ENCODE results near the gene IL15RA. TPM values are rescaled to one million over a fixed set of nuclear protein-coding genes. Genes with fewer than 3 reads are reported as not detected.

The IL15RA gene
- total and polyA plus RNA-seq, 2 donors (not counting 3 experiments of a cell fraction or from before 2014, with no cell fraction given) = 18.8 to 20.6 TPM

GRCh38 chr10:5924889-5925288 is 52.5 kb downstream of the IL15RA start:
- Histone ChIP-seq H3K79me2 (ENCODE audit: control insufficient read depth, insufficient read depth, low read length) (no peaks in the 10 kb centered on the region), H3K9ac (replicated peaks; ENCODE audit: extremely low read depth, insufficient read depth, low read length) (no peak overlapping the region), H3K27ac (ENCODE audit: insufficient read depth, low read depth, low read length) (no peak overlapping the region), H2AFZ (ENCODE audit: low read depth, low read length) (no peak overlapping the region), H3K4me3 (replicated peaks in 1 of 3; ENCODE audit: insufficient read depth in 1 of 3, low read depth in 1 of 3, low read length in 3 of 3) (no peak overlapping the region), H3K4me2 (ENCODE audit: insufficient read depth, low read length) (no peak overlapping the region), H3K27me3 (ENCODE audit: control insufficient read depth in 2 of 2, insufficient read depth in 2 of 2, low read length in 2 of 2) (no peaks in the 10 kb centered on the region), H3K9me1 (replicated peaks; ENCODE audit: control insufficient read depth, extremely low read depth, insufficient read depth, low read length) (no peaks in the 10 kb centered on the region), H3K9me3 (replicated peaks; ENCODE audit: control insufficient read depth, insufficient read depth, low read length) (no peaks in the 10 kb centered on the region), H4K20me1 (replicated peaks; ENCODE audit: control insufficient read depth, extremely low read depth, insufficient read depth, low read length) (no peaks in the 10 kb centered on the region), H3K4me1 (ENCODE audit: control insufficient read depth, extremely low read depth, insufficient read depth, low read length) (no peaks in the 10 kb centered on the region), H3K36me3 (ENCODE audit: control insufficient read depth in 2 of 2, extremely low read depth in 1 of 2, insufficient read depth in 2 of 2, low read length in 2 of 2) (peaks cover 18 to 58% of the 10 kb centered on the region in 2 experiments)
- FAIRE-seq = no peak
- no peak for TF ChIP-seq FOS (IDR thresholded peaks at IDR 0.05; ENCODE audit: borderline replicate concordance, insufficient read depth, low read length)
- no peak for TF ChIP-seq MAX (IDR thresholded peaks at IDR 0.05; ENCODE audit: insufficient read depth, insufficient read length)
- TF ChIP-seq POLR2AphosphoS5 (IDR thresholded peaks at IDR 0.05; ENCODE audit: insufficient read depth, low read depth, low read length) = no peak
- no peak for TF ChIP-seq POLR2A (IDR thresholded peaks at IDR 0.05; ENCODE audit: low read depth, low read length)
- no peak for DNase-seq (ENCODE audit: low read depth, low spot score)
- BruUV-seq (replicated peaks) = no TSS peak
- POLR2A ChIA-PET = no interaction called here
- dilution Hi-C loops (cut with MboI; ENCODE audit: extremely low pct_ligation_motif_present, low sequenced_read_pairs) (no loop called here), intact Hi-C loops (cut with micrococcal nuclease) (no loop called here)
- CTCF ChIA-PET = no interaction called here

GRCh38 chr10:5921746-5922145 is 55.6 kb downstream of the IL15RA start:
- Histone ChIP-seq H3K9me3 (replicated peaks; ENCODE audit: control insufficient read depth, insufficient read depth, low read length) (no peaks in the 10 kb centered on the region), H2AFZ (ENCODE audit: low read depth, low read length) (no peak overlapping the region), H3K9ac (replicated peaks; ENCODE audit: extremely low read depth, insufficient read depth, low read length) (no peak overlapping the region), H3K4me2 (ENCODE audit: insufficient read depth, low read length) (no peak overlapping the region), H3K27ac (ENCODE audit: insufficient read depth, low read depth, low read length) (no peak overlapping the region), H3K4me1 (ENCODE audit: control insufficient read depth, extremely low read depth, insufficient read depth, low read length) (no peaks in the 10 kb centered on the region), H3K79me2 (ENCODE audit: control insufficient read depth, insufficient read depth, low read length) (no peaks in the 10 kb centered on the region), H3K9me1 (replicated peaks; ENCODE audit: control insufficient read depth, extremely low read depth, insufficient read depth, low read length) (no peaks in the 10 kb centered on the region), H3K4me3 (replicated peaks in 1 of 3; ENCODE audit: insufficient read depth in 1 of 3, low read depth in 1 of 3, low read length in 3 of 3) (no peak overlapping the region), H4K20me1 (replicated peaks; ENCODE audit: control insufficient read depth, extremely low read depth, insufficient read depth, low read length) (no peaks in the 10 kb centered on the region), H3K36me3 (ENCODE audit: control insufficient read depth in 2 of 2, extremely low read depth in 1 of 2, insufficient read depth in 2 of 2, low read length in 2 of 2) (peaks cover 21 to 67% of the 10 kb centered on the region in 2 experiments), H3K27me3 (ENCODE audit: control insufficient read depth in 2 of 2, insufficient read depth in 2 of 2, low read length in 2 of 2) (no peaks in the 10 kb centered on the region)
- TF ChIP-seq GATA2 (IDR thresholded peaks at IDR 0.05; ENCODE audit: insufficient read depth, insufficient read length, low read depth, low read length) (no peak), FOS (IDR thresholded peaks at IDR 0.05; ENCODE audit: borderline replicate concordance, insufficient read depth, low read length) (no peak), POLR2A (IDR thresholded peaks at IDR 0.05; ENCODE audit: low read depth, low read length) (no peak)
- dilution Hi-C loops (cut with MboI; ENCODE audit: extremely low pct_ligation_motif_present, low sequenced_read_pairs) (no loop called here), intact Hi-C loops (cut with micrococcal nuclease) (no loop called here)
- no peak for FAIRE-seq
- no TSS peak for BruUV-seq (replicated peaks)
- CTCF ChIA-PET = no interaction called here
- no peak for DNase-seq (ENCODE audit: low read depth, low spot score)
- POLR2A ChIA-PET = no interaction called here

Measured in endothelial cell of umbilical vein (primary cell).